HG03025 (cell line): Measurements from ENCODE around the gene NFASC.

Experiments used
- ATAC-seq: cut with Tn5 transposase; IDR thresholded peaks from one replicate; pipeline ENCODE4 v1.9.1; 2021; ENCODE audit warnings: mild to moderate bottlenecking, moderate library complexity; ENCODE audit not compliant: unreplicated experiment, low FRiP score

The NFASC gene

DNA sequence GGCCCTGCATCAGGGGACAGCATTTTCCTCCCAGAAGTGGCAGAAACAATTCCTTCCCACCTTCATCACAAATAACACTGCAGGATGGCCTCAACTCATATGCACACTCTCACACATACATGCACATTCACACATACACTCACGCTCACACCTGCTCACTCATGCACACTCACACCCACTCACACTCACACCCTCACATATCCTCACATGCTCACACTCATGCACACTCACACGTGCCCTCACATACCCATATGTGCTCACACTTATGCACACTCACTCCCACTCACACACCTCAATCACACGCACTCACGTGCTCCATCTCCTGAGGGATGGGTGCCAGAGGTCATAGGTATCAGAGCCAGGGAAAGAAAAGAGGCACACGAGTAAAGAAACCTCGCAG, 77.1 kb downstream of the NFASC start:
- no peak for ATAC-seq

DNA sequence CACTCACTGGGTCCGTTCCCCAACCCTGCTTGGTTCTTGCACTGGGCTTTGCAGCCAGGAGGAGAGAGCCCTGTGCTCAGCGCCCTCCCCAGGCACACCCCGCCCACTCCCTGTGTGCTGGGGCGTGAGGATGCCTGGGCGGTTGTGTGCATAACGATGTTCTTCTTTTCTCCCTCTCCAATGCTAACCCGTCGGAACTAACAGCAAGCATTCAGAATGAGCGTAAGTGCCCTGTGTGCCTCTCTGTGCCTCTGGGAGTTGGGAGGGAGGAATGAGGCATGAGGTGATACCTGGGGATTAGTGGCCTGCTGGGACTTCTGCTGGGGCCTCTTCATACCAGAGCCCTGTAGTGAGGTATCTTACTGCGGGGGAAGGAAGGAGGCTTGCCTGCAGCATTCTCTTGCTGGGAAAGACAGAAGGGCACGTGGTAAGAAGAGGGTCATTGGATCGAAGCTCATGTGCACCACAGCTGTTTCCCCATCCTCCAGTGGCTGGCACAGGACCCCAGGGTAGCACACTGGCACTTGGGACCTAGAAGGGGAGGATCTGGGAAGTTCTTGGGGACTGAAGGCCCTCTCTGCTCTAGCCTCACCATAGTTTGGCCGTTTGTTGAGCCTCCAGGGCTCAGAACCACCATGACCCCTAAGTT, 79.8 kb downstream of the NFASC start:
- no peak for ATAC-seq

- ATAC-seq = no peak
Observed at GRCh38 chr1:204958317-204959307, 88.0 kb downstream of the NFASC start.

- no peak for ATAC-seq
Observed at GRCh38 chr1:204959374-204959773, 88.7 kb downstream of the NFASC start.

DNA sequence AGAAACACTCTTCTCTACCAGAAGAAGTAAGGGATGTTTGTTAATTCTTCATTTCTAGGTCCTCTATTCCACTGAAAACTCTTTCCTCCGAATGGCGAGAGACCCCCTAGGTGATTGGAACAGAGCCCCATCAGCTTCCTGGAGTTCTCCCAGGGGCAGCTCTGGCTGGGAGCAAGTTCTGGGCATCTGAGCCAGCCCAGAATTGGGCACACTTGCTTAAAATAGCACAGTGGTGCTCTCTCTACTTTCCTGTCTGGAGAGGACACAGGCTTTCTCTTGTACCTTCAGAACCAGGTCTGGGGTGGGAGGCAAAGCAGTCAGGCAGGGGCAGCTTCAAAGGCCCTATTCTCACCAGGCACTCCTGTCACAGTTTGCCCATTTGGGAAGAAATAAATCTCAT, 89.2 kb downstream of the NFASC start:
- no peak for ATAC-seq

DNA sequence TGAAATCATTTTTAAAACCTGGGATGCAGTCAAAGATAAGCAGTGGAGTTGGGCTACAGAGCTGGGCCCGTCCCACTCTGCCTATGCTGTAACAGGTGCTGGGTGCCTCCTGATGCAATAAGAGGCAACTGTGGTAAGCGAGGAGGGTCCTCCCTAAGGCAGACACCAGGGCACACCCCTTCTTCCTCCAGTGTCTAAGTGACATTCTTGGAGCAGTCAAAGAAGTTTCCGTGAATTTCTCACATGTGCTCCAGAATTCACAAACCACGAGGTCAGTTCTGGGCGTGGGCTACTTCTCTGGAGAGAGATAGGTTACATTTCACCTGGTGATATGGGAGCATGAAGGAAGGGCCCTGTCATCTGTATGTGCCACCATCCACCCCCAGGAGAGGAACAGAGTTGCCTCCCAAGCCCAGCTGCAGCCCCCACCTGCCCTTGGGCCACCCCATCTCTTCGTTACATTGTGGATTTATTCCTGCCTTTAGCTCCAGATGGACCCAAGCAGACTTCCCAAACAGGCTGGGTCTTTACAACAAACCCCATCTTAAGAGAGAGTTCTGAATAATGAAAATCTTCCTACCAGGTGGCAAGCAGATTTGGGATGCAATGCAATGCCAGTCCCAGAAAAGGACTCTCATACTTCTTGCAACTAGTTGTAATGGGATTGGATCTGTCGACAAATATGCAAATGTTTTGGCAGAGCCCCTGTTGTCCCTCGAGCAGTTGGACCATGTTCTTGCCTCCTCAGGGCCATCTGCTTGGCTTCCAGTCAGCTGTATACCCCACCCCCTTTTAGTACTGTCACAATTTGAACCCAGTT, 89.9 kb downstream of the NFASC start:
- ATAC-seq = no peak

GRCh38 chr1:204961765-204962419, 91.2 kb downstream of the NFASC start:
- no peak for ATAC-seq

GRCh38 chr1:204962742-204963632, 92.3 kb downstream of the NFASC start:
- ATAC-seq = no peak

- no peak for ATAC-seq
Observed at GRCh38 chr1:204967451-204967850, 96.8 kb downstream of the NFASC start.

GRCh38 chr1:204968135-204968534, 97.5 kb downstream of the NFASC start:
- no peak for ATAC-seq

DNA sequence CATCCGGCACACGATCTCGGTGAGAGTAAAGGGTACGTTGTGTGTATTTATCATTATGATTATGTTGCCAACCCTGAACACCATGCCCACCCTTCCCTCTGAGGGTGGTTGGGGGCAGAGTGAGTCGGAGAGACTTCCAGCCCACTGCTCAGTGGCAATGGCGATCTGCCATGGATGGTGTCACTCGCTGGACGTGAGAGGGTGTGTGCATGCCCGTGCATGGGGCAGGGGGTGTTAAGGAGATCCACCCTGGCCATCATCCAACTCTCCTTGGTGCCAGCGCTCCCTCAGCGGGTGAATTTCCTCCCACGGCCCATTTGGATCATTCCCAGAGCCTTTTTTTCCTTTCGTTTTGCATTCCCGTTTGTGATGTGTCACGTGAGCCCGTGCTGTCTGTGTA, 98.3 kb downstream of the NFASC start:
- no peak for ATAC-seq

GRCh38 chr1:204970937-204971336, 100.3 kb downstream of the NFASC start:
- no peak for ATAC-seq

GRCh38 chr1:204971517-204972336, 101.1 kb downstream of the NFASC start:
- no peak for ATAC-seq

GRCh38 chr1:204972426-204972825, 101.8 kb downstream of the NFASC start:
- ATAC-seq = no peak

- no peak for ATAC-seq
Observed at GRCh38 chr1:204973449-204973848, 102.8 kb downstream of the NFASC start.

GRCh38 chr1:204974327-204974726, 103.7 kb downstream of the NFASC start:
- no peak for ATAC-seq

DNA sequence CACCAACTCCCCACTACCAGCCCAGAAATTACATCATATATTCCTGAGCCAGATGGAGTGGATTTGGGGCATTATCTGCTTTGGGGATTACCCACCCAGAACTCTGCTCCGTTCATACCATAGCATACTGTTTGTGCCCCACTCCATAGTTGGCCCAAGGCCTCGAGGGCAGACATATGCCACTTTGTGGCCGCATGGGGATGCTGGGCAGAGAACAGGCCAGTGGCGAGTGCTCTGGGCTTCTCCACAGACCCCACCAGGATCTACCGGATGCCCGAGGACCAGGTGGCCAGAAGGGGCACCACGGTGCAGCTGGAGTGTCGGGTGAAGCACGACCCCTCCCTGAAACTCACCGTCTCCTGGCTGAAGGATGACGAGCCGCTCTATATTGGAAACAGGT, 104.4 kb downstream of the NFASC start:
- no peak for ATAC-seq

DNA sequence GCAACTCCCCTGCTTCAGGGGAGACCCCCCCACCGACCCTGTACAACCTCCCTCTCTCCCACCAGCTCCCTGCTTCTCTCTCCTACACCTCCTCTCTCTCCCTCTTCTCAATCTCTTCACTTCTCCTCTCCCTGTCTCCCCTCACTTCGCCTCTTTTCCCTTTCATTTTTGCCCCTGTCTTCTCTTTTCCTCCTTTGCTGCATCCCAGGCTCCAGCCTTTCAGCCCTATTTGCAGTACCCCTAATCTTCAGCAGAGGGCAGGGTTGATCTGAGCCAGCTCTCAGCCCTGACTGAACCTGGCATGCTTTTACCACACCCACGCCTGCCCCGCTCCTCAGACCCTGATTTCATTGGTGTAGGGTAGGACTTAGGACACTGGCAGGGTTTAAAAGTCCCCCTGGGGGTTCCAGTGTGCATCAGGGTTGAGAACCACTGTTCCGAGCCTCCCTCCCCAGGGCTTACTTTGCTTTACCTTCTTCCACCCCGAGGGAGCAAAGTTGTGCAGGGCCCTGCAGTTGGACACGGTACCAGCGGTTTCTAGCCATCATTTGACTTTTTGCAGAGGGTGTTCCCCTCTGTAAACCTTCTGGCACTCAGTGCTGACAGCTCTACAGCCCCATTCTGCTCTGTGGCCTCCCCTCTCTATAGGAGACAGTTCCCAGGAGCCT, 105.0 kb downstream of the NFASC start:
- no peak for ATAC-seq
